A549 (cell line): ENCODE data around the gene UBE2S. TPM values are rescaled to one million over a fixed set of nuclear protein-coding genes. Genes with fewer than 3 reads are reported as not detected.

Source experiments
- ATAC-seq, 2 experiments: fragments of 200-7000 bp in 1 of 2; fragments of >200 bp in 1 of 2; cut with Nextera tagmentation in 1 of 2; cut with Tn5 transposase in 1 of 2; 3 replicates each; pipeline versions ENCODE4 v1.8.0 to v1.9.1; 2018 to 2020; ENCODE audit warnings: mild to moderate bottlenecking in 1 of 2, moderate library complexity in 1 of 2
- CTCF ChIA-PET: fragments of 300-600 bp; sonication (Branson Sonifier 250); formaldehyde crosslinking; extraction: SDS; loops from one replicate; lab custom pipeline; 2021; ENCODE audit warnings: antibody characterized with exemption, inconsistent platforms; lab: Yijun Ruan, JAX
- POLR2A ChIA-PET: fragments of 350-600 bp; formaldehyde crosslinking; extraction: SDS; loops from one replicate; lab custom pipeline; 2021; ENCODE audit warnings: antibody characterized with exemption, inconsistent platforms; lab: Yijun Ruan, JAX
- DNase-seq, 2 experiments: peaks; one replicate each; pipeline versions ENCODE4 v3.0.0 to v3.0.0-alpha.2; 2011 to 2016; ENCODE audit warnings: low read depth in 1 of 2, low spot score in 1 of 2
- FAIRE-seq: peaks from 2 replicates; lab custom pipeline; 2011; peaks lifted over from hg19 to GRCh38; lab: Jason Lieb, UNC
- H3K27ac ChIP-seq, 2 experiments: fragments of >200 bp; sonication (Bioruptor Twin); formaldehyde crosslinking; 3 replicates each; pipeline ENCODE4 v1.5.1; 2016 to 2017
- H3K4me1 ChIP-seq: fragments of >200 bp; sonication (Bioruptor Twin); formaldehyde crosslinking; 3 replicates; pipeline ENCODE4 v1.6.1; 2016
- H3K4me2 ChIP-seq: fragments of >200 bp; sonication (Bioruptor Twin); formaldehyde crosslinking; 3 replicates; pipeline ENCODE4 v1.6.1; 2016
- H3K4me3 ChIP-seq: fragments of >200 bp; sonication (Bioruptor Twin); formaldehyde crosslinking; 3 replicates; pipeline ENCODE4 v1.5.1; 2016
- H3K9me3 ChIP-seq: fragments of >200 bp; sonication (Bioruptor Twin); formaldehyde crosslinking; 3 replicates; pipeline ENCODE4 v1.6.1; 2016
- CBX2 ChIP-seq: fragments of 200-600 bp; sonication (generic); IDR thresholded peaks from 2 replicates; pipeline ENCODE4 v1.6.1; 2016; ENCODE audit warnings: low read depth, mild to moderate bottlenecking, borderline replicate concordance
- CBX8 ChIP-seq: fragments of 200-600 bp; sonication (generic); IDR thresholded peaks from 2 replicates; pipeline ENCODE4 v1.6.1; 2016
- EHF ChIP-seq: fragments of 250-450 bp; sonication (Bioruptor Pico); IDR thresholded peaks from 2 replicates; pipeline ENCODE4 v1.5.0; 2020; ENCODE audit warnings: mild to moderate bottlenecking
- EHMT2 ChIP-seq: fragments of 200-600 bp; sonication (generic); IDR thresholded peaks from 2 replicates; pipeline ENCODE4 v1.6.1; 2016; ENCODE audit warnings: antibody characterized with exemption, low read depth, mild to moderate bottlenecking, moderate library complexity
- EP300 ChIP-seq, 2 experiments: fragments of >200 bp; sonication (Bioruptor Twin); formaldehyde crosslinking; IDR thresholded peaks; 2 replicates in 1 of 2; 3 replicates in 1 of 2; pipeline ENCODE4 v1.6.1; 2016 to 2017
- FOSB ChIP-seq: fragments of 250-450 bp; sonication (Bioruptor Pico); IDR thresholded peaks from 2 replicates; pipeline ENCODE4 v1.5.0; 2020; ENCODE audit warnings: mild to moderate bottlenecking, moderate library complexity
- FOSL2 ChIP-seq, 2 experiments: fragments of 450-650 bp in 1 of 2; fragments of >200 bp in 1 of 2; sonication (Bioruptor Twin) in 1 of 2; formaldehyde crosslinking; IDR thresholded peaks; 2 replicates each; pipeline versions ENCODE4 v1.5.0 to v1.6.1; 2016 to 2020; ENCODE audit warnings: mild to moderate bottlenecking in 1 of 2, moderate library complexity in 1 of 2
- FOXS1 ChIP-seq: fragments of 250-450 bp; sonication (Bioruptor Pico); IDR thresholded peaks from 2 replicates; pipeline ENCODE4 v1.5.0; 2020; ENCODE audit warnings: mild to moderate bottlenecking, moderate library complexity
- HOXA7 ChIP-seq: fragments of 250-450 bp; sonication (Bioruptor Pico); IDR thresholded peaks from 2 replicates; pipeline ENCODE4 v1.5.0; 2020; ENCODE audit warnings: mild to moderate bottlenecking, moderate library complexity
- KDM5A ChIP-seq: fragments of 200-600 bp; sonication (generic); IDR thresholded peaks from 2 replicates; pipeline ENCODE4 v1.6.1; 2016; ENCODE audit warnings: antibody characterized with exemption, mild to moderate bottlenecking
- MAFK ChIP-seq: fragments of 450-650 bp; IDR thresholded peaks from 2 replicates; pipeline ENCODE4 v1.6.1; 2014; ENCODE audit not compliant: partially characterized antibody
- MAZ ChIP-seq: fragments of 150-350 bp; IDR thresholded peaks from 2 replicates; pipeline ENCODE4 v1.6.1; 2014; ENCODE audit warnings: antibody characterized with exemption, low read depth, low read length, borderline replicate concordance
- MYC ChIP-seq: IDR thresholded peaks from 2 replicates; pipeline ENCODE4 v1.6.1; 2012; ENCODE audit warnings: mild to moderate bottlenecking, inconsistent platforms, low read length, improper control_type of control experiment, borderline replicate concordance
- NFE2L2 ChIP-seq: fragments of 150-350 bp; conservative IDR thresholded peaks from 2 replicates; pipeline ENCODE4 v1.6.1; 2014; ENCODE audit warnings: low read length
- POLR2AphosphoS2 ChIP-seq: conservative IDR thresholded peaks from 2 replicates; pipeline ENCODE4 v1.6.1; 2012; ENCODE audit warnings: low read length, improper control_type of control experiment, inconsistent platforms
- RCOR1 ChIP-seq: fragments of 150-350 bp; IDR thresholded peaks from 2 replicates; pipeline ENCODE4 v1.6.1; 2014; ENCODE audit warnings: antibody characterized with exemption, low read length, low read depth
- SMC3 ChIP-seq: fragments of >200 bp; sonication (Bioruptor Twin); formaldehyde crosslinking; IDR thresholded peaks from 3 replicates; pipeline ENCODE4 v1.6.1; 2018; ENCODE audit warnings: inconsistent platforms
- TFCP2L1 ChIP-seq: fragments of 250-450 bp; sonication (Bioruptor Pico); IDR thresholded peaks from 2 replicates; pipeline ENCODE4 v1.5.0; 2021; ENCODE audit warnings: mild to moderate bottlenecking
- ZFP36 ChIP-seq: fragments of 450-650 bp; IDR thresholded peaks from 2 replicates; pipeline ENCODE4 v1.6.1; 2014; ENCODE audit warnings: borderline replicate concordance; ENCODE audit not compliant: partially characterized antibody
- WGBS: methylation state at CpG from one replicate; pipeline ENCODE4 v1.1.6; 2017; ENCODE audit errors: missing lambda C conversion rate; 5-methylcytosine and 5-hydroxymethylcytosine counted together
- polyA plus RNA-seq, 4 experiments: library from polyadenylated mRNA; depleted of rRNA in 3 of 4; stranded (reverse); fragments of >200 nt; fragmentation: RNase III in 1 of 4; extraction: RNeasy Plus Mini Kit Qiagen cat#74134 plus additional on column Dnase treatment in 1 of 4; gene quantifications; 2 replicates in 3 of 4; 3 replicates in 1 of 4; pipeline ENCODE4 v1.2.3, GENCODE V29; 2011 to 2017
- TF ChIP-seq, protein P1 (sequence below): IDR thresholded peaks from 2 replicates; pipeline ENCODE4 v1.6.1; 2012; ENCODE audit warnings: low read depth, borderline replicate concordance
- TF ChIP-seq, protein P2 (sequence below): fragments of 150-350 bp; IDR thresholded peaks from 2 replicates; pipeline ENCODE4 v1.6.1; 2014; ENCODE audit warnings: low read depth, mild to moderate bottlenecking, low read length
- TF ChIP-seq, protein P3 (sequence below): fragments of >200 bp; sonication (Bioruptor Twin); formaldehyde crosslinking; IDR thresholded peaks from 3 replicates; pipeline ENCODE4 v1.5.1; 2016
- TF ChIP-seq, protein P4 (sequence below): IDR thresholded peaks from 2 replicates; pipeline ENCODE4 v1.6.1; 2012
- TF ChIP-seq, protein P5 (sequence below): fragments of 450-650 bp; IDR thresholded peaks from 2 replicates; pipeline ENCODE4 v1.6.1; 2014; ENCODE audit warnings: antibody characterized with exemption

The UBE2S gene
- polyA plus RNA-seq, 2 of the 4 experiments (the other 2 are of a cell fraction) = 139 to 295 TPM

DNA sequence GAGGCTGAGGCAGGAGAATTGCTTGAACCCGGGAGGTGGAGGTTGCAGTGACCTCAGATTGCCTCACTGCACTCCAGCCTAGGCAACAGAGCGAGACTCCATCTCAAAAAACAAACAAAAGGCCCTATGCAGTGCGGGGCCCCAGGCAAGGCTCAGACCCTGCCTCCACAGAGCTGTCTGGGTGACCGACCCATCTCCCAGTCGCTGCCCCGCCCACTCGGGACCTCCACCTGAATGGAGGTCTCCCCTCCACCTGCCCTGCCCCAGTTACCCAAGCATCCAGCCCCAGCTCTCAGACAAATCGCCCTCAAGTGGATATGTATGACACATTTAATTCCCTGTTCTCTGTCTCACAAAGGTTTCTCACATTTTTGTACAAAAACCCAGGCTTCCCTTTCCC is 42.3 kb downstream of the UBE2S start:
- FAIRE-seq = no peak

DNA sequence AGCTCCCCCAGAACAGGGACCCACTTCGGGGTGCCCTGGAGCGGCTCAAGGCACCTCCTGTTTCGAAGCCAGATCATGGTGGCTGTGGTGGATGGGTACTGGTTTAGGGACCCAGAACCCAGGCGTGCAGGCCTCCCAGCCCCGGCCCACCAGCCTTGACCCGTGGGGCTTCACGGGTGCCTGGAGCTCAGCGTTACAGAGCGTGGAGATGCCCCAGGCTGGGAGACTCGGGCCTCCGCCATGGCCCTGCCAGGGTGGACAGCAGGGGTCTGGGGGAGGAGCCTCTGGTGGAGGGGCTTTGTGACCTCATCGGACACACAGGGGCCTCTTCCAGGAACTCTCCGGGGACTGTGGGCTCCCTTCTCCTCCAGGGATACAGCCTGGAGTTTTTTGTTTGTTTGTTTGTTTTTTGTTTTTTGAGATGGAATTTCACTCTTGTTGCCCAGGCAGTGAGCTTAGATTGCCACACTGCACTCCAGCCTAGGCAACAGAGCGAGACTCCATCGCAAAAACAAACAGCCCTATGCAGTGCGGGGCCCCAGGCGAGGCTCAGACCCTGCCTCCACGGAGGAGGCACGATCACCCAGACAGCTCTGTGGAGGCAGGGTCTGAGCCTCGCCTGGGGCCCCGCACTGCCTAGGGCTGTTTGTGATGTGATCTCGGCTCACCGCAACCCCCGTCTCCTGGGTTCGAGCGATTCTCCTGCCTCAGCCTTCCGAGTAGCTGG is 44.4 kb downstream of the UBE2S start, which contains the start of gene GARIN5B:
Gene GARIN5B (minus strand): TSS at position 271 of the 727 bp plus-strand sequence. CDS start 194 bp downstream, at position 77.
- H3K27ac ChIP-seq = peak within 1 kb of the TSS in 1 of 2 experiments; percentile 47; a peak in 3 of 6 replicates
- no peaks in the 10 kb centered on the region for H3K9me3 ChIP-seq
- ChIA-PET CTCF (interaction anchor here (0.6 to 14.8 kb wide), 6 partner anchors 8 to 222 kb away, joined by 3 to 105 read pairs (median 8); partner anchors contain the start of gene TMEM238), POLR2A (interaction anchor here (0.6 to 2.0 kb wide), 3 partner anchors 10 to 1202 kb away, joined by 4 to 8 read pairs (median 5); no protein-coding TSS in a partner anchor)
- DNase-seq (no peak), FAIRE-seq (no peak), ATAC-seq (peak; percentile 27 to 60)
- no peak within 1 kb of the TSS for H3K4me3 ChIP-seq
- peaks cover 34% of the 10 kb centered on the region for H3K4me1 ChIP-seq
- TF ChIP-seq, protein P1, sequence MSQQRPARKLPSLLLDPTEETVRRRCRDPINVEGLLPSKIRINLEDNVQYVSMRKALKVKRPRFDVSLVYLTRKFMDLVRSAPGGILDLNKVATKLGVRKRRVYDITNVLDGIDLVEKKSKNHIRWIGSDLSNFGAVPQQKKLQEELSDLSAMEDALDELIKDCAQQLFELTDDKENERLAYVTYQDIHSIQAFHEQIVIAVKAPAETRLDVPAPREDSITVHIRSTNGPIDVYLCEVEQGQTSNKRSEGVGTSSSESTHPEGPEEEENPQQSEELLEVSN = no peak
- TF ChIP-seq FOSB (CRISPR knock-in tag) (0 out of 2 replicates have a peak, but pooled peaks have one; percentile 50), EHF (CRISPR knock-in tag) (no peak), TFCP2L1 (CRISPR knock-in tag) (peak; percentile 69; the same call in 1 of the 2 replicates)
- WGBS = 74% methylated on average over 23 of the region's 27 CpGs
- no peak within 1 kb of the TSS for H3K4me2 ChIP-seq

More for the DNA sequence above, 42.3 kb downstream of the UBE2S start:
- TF ChIP-seq MAFK = no peak
- TF ChIP-seq TFCP2L1 (CRISPR knock-in tag) = 0 out of 2 replicates have a peak, but pooled peaks have one; percentile 35
- 85% methylated on average over 8 of the region's 8 CpGs for WGBS
- no peak overlapping the region for H3K4me3 ChIP-seq
- peak overlapping the region in 1 of 2 experiments; percentile 68; a peak in 3 of 6 replicates for H3K27ac ChIP-seq
- no peaks in the 10 kb centered on the region for H3K9me3 ChIP-seq
- DNase-seq (no peak), ATAC-seq (no peak)
- POLR2A ChIA-PET = no interaction called here
- peaks cover 34% of the 10 kb centered on the region for H3K4me1 ChIP-seq
- CTCF ChIA-PET = interaction anchor here (0.8 to 14.8 kb wide), 4 partner anchors 15 to 73 kb away, joined by 3 to 105 read pairs (median 12); partner anchors contain the start of gene KMT5C
- H3K4me2 ChIP-seq = peak overlapping the region; percentile 93; the same call in 2 of the 3 replicates

DNA sequence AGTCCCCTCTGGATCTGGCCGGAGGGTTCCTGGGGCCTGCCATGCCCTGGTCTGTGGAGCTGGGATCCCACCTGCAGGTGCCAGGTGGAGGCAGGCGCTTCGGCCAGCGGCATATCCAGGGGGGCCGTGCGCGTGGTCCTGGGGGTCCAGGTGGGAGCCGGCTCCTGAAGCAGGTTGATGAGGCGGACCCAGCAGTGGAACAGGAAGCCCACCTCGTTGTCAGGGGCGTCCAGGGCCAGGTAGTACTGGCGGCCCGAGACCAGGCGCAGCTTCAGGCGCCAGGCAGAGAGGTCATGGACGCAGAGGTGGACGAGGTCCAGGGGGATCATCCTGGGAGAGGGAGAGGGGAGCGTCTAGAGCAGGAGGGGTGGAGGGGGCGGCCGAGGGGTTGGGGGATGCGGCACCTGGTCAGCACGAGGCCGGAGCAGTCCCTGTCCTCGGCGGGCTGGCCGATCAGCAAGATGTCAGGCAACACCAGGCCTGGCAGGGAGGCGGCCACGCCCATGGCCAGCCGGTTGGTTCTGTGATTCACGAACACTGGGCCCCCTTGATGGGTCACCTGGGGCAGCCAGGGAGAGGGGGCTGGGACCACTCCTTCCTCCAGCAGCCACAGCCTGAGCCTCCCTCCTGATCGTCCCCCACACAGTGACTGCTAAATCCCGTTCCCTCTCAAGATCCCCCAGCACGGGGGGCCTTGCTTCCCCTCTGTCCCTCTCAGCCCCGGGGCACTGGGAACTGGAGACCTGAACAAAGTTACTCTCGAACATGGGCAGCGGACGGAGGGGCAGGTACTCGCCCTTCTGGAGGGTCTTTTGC is 45.2 kb downstream of the UBE2S start:
- Histone ChIP-seq H3K4me1 (peaks cover 34% of the 10 kb centered on the region), H3K4me2 (no peak overlapping the region), H3K4me3 (no peak overlapping the region), H3K27ac (peak overlapping the region in 1 of 2 experiments; percentile 47; a peak in 3 of 6 replicates), H3K9me3 (no peaks in the 10 kb centered on the region)
- 78% methylated on average over 29 of the region's 38 CpGs for WGBS
- FAIRE-seq = no peak
- POLR2A ChIA-PET = interaction anchor here (2.0 kb wide), 1 partner anchor 45 kb away, joined by 4 read pairs; no protein-coding TSS in a partner anchor
- peak; percentile 26 to 31; a peak in 5 of 6 replicates for ATAC-seq
- TF ChIP-seq MAZ (no peak), CBX8 (no peak), FOSL2 (IDR thresholded peaks at IDR 0.05) (no peak), FOSL2 (CRISPR knock-in tag; IDR thresholded peaks at IDR 0.05) (no peak), POLR2AphosphoS2 (no peak), CBX2 (no peak), ZFP36 (no peak), FOXS1 (CRISPR knock-in tag) (no peak), EHMT2 (no peak), EP300 (IDR thresholded peaks at IDR 0.05) (no peak), NFE2L2 (no peak), RCOR1 (no peak), MYC (no peak), HOXA7 (CRISPR knock-in tag) (no peak), KDM5A (no peak), SMC3 (no peak), TFCP2L1 (CRISPR knock-in tag) (no peak)
- TF ChIP-seq, protein P2, sequence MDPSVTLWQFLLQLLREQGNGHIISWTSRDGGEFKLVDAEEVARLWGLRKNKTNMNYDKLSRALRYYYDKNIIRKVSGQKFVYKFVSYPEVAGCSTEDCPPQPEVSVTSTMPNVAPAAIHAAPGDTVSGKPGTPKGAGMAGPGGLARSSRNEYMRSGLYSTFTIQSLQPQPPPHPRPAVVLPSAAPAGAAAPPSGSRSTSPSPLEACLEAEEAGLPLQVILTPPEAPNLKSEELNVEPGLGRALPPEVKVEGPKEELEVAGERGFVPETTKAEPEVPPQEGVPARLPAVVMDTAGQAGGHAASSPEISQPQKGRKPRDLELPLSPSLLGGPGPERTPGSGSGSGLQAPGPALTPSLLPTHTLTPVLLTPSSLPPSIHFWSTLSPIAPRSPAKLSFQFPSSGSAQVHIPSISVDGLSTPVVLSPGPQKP = no peak
- TF ChIP-seq, protein P3, sequence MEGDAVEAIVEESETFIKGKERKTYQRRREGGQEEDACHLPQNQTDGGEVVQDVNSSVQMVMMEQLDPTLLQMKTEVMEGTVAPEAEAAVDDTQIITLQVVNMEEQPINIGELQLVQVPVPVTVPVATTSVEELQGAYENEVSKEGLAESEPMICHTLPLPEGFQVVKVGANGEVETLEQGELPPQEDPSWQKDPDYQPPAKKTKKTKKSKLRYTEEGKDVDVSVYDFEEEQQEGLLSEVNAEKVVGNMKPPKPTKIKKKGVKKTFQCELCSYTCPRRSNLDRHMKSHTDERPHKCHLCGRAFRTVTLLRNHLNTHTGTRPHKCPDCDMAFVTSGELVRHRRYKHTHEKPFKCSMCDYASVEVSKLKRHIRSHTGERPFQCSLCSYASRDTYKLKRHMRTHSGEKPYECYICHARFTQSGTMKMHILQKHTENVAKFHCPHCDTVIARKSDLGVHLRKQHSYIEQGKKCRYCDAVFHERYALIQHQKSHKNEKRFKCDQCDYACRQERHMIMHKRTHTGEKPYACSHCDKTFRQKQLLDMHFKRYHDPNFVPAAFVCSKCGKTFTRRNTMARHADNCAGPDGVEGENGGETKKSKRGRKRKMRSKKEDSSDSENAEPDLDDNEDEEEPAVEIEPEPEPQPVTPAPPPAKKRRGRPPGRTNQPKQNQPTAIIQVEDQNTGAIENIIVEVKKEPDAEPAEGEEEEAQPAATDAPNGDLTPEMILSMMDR = no peak
- TF ChIP-seq, protein P4, sequence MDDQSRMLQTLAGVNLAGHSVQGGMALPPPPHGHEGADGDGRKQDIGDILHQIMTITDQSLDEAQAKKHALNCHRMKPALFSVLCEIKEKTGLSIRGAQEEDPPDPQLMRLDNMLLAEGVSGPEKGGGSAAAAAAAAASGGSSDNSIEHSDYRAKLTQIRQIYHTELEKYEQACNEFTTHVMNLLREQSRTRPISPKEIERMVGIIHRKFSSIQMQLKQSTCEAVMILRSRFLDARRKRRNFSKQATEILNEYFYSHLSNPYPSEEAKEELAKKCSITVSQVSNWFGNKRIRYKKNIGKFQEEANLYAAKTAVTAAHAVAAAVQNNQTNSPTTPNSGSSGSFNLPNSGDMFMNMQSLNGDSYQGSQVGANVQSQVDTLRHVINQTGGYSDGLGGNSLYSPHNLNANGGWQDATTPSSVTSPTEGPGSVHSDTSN = no peak
- TF ChIP-seq, protein P5, sequence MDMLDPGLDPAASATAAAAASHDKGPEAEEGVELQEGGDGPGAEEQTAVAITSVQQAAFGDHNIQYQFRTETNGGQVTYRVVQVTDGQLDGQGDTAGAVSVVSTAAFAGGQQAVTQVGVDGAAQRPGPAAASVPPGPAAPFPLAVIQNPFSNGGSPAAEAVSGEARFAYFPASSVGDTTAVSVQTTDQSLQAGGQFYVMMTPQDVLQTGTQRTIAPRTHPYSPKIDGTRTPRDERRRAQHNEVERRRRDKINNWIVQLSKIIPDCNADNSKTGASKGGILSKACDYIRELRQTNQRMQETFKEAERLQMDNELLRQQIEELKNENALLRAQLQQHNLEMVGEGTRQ = no peak
- no peak for DNase-seq
- CTCF ChIA-PET = interaction anchor here (0.6 to 14.8 kb wide), 11 partner anchors 9 to 221 kb away, joined by 3 to 105 read pairs (median 3); partner anchors contain the start of gene TMEM238
